GM19023 (cell line): ENCODE measurements around the gene NHS.

ENCODE experiments used
- ATAC-seq: cut with Tn5 transposase; IDR thresholded peaks from one replicate; pipeline ENCODE4 v1.9.1; 2021; ENCODE audit warnings: mild to moderate bottlenecking, moderate library complexity; ENCODE audit not compliant: unreplicated experiment

Gene NHS

GRCh38 chrX:17374619-17375366 lies at the start of gene NHS:
Gene NHS (plus strand): TSS chrX:17375200. CDS start chrX:17375758, 558 bp downstream.
- no peak for ATAC-seq

GRCh38 chrX:17328837-17329236 lies 46.2 kb upstream of the NHS start:
- no peak for ATAC-seq

- no peak for ATAC-seq
These were observed 38.6 kb upstream of the NHS start for GRCh38 chrX:17336377-17336776.

- no peak for ATAC-seq
These were observed 19.0 kb upstream of the NHS start for GRCh38 chrX:17355976-17356375.

- no peak for ATAC-seq
These were observed 15.5 kb upstream of the NHS start for GRCh38 chrX:17359500-17359899.

GRCh38 chrX:17361620-17362019 lies 13.4 kb upstream of the NHS start:
- ATAC-seq = no peak

- no peak for ATAC-seq
These were observed 7.0 kb upstream of the NHS start for GRCh38 chrX:17368002-17368401.

- ATAC-seq = no peak
These were observed 5.7 kb upstream of the NHS start for GRCh38 chrX:17369309-17369708.

- ATAC-seq = no peak
These were observed 4.8 kb upstream of the NHS start for GRCh38 chrX:17370191-17370590.

- ATAC-seq = no peak
These were observed 2.9 kb upstream of the NHS start for GRCh38 chrX:17372052-17372451.

GRCh38 chrX:17373337-17373736 lies 1.7 kb upstream of the NHS start:
- ATAC-seq = no peak

- ATAC-seq = no peak
These were observed 302 bp downstream of the NHS start for GRCh38 chrX:17375367-17375636.

- no peak for ATAC-seq
These were observed 834 bp downstream of the NHS start for GRCh38 chrX:17375637-17376430.

- no peak for ATAC-seq
These were observed 1.6 kb downstream of the NHS start for GRCh38 chrX:17376431-17377077.

- ATAC-seq = no peak
These were observed 2.2 kb downstream of the NHS start for GRCh38 chrX:17377091-17377717.

- no peak for ATAC-seq
These were observed 2.8 kb downstream of the NHS start for GRCh38 chrX:17377795-17378194.

GRCh38 chrX:17380221-17380620 lies 5.2 kb downstream of the NHS start:
- ATAC-seq = no peak

- no peak for ATAC-seq
These were observed 15.4 kb downstream of the NHS start for GRCh38 chrX:17390419-17390850.

GRCh38 chrX:17395154-17395553 lies 20.2 kb downstream of the NHS start:
- no peak for ATAC-seq

GRCh38 chrX:17397074-17397473 lies 22.1 kb downstream of the NHS start:
- no peak for ATAC-seq

GRCh38 chrX:17403189-17403691 lies 28.2 kb downstream of the NHS start:
- ATAC-seq = no peak
